GM12864 (cell line): Measurements from ENCODE around the gene TULP3.

ENCODE experiments used
- DNase-seq: peaks from one replicate; pipeline ENCODE4 v3.0.0-alpha.2; 2011; ENCODE audit warnings: low read depth
- H3K4me3 ChIP-seq: 2 replicates; pipeline ENCODE4 v1.5.1; 2011; ENCODE audit warnings: mild to moderate bottlenecking, low read depth, low read length, control low read depth
- TF ChIP-seq, protein P1 (sequence below): IDR thresholded peaks from 2 replicates; pipeline ENCODE4 v1.5.1; 2011; ENCODE audit warnings: low read depth, mild to moderate bottlenecking, moderate library complexity, low read length, control low read depth, inconsistent platforms; ENCODE audit errors: missing control alignments

TULP3 gene

GRCh38 chr12:2941524-2941923 lies 50.8 kb downstream of the TULP3 start:
- no peak for DNase-seq
- no peak overlapping the region for H3K4me3 ChIP-seq
- TF ChIP-seq, protein P1, sequence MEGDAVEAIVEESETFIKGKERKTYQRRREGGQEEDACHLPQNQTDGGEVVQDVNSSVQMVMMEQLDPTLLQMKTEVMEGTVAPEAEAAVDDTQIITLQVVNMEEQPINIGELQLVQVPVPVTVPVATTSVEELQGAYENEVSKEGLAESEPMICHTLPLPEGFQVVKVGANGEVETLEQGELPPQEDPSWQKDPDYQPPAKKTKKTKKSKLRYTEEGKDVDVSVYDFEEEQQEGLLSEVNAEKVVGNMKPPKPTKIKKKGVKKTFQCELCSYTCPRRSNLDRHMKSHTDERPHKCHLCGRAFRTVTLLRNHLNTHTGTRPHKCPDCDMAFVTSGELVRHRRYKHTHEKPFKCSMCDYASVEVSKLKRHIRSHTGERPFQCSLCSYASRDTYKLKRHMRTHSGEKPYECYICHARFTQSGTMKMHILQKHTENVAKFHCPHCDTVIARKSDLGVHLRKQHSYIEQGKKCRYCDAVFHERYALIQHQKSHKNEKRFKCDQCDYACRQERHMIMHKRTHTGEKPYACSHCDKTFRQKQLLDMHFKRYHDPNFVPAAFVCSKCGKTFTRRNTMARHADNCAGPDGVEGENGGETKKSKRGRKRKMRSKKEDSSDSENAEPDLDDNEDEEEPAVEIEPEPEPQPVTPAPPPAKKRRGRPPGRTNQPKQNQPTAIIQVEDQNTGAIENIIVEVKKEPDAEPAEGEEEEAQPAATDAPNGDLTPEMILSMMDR: no peak

GRCh38 chr12:2944401-2945047 lies 53.8 kb downstream of the TULP3 start:
- no peak overlapping the region for H3K4me3 ChIP-seq
- DNase-seq: no peak
- TF ChIP-seq, protein P1: peak; percentile 76

DNA sequence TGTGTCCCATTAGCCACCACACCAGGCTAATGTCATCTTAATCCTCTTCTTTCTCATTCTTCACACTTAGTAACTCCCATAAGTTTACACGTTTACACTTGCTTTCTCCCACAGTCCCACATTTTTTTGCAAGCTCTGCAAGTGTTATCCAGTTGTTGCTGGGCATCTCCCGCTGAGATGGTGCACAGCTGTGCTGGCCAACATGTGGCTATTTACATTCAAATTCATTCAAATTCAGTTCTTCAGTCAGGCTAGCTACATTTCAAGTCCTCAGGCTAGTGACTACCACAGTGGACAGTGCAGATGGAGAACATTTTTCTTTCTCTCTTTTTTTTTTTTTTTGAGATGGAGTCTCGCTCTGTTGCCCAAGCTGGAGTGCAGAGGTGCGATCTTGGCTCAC lies 58.7 kb downstream of the TULP3 start:
- DNase-seq: no peak
- TF ChIP-seq, protein P1: no peak
- no peak overlapping the region for H3K4me3 ChIP-seq

DNA sequence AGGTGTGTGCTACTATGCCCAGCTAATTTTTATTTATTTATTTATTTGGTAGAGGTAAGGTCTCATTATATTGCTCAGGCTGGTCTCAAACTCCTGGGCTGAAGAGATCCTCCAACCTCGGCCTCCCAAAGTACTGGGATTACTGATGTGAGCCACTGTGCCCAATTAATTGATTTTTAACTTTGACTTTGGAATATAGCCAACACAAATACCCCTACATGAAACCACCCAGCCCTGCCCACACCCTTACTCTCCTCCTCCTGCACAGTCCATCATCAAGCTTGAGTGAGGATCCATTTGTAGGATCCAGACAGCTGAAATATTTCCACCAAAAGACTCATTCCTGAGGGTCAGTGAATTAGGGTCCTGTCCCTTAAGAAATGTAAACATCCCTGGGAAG lies 65.2 kb downstream of the TULP3 start:
- TF ChIP-seq, protein P1: no peak
- no peak for DNase-seq
- no peak overlapping the region for H3K4me3 ChIP-seq

DNA sequence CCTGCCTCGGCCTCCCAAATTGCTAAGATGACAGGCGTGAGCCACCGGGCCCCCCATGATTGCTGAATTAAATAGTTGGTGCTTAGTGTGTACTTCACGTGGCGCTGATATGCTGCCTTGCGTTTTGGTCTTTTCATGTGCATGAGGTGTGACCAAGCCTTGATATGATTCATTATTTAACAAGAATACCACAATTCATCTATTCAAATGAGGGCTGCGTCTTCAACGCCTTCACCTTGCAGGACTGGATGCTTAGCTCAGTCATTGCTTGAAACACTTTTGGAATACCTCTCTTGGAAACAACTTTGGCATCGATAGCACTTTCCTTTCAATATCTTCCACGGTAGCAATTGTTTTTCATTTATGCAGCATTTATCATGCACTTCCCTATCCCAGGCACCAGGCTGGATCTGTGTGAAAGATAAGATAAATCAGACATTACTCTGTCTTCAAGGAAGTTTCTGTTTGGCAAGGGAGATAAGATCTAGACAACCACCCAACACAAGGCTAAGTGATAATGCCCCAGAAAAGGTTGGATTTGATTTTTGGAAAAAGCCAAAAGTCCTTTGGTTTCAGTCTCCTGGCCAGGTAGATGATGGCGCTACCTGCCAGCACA lies 67.2 kb downstream of the TULP3 start:
- H3K4me3 ChIP-seq: peak overlapping the region; percentile 63; the same call in 1 of the 2 replicates
- no peak for DNase-seq

GRCh38 chr12:2958432-2959191 lies 67.9 kb downstream of the TULP3 start:
- DNase-seq: no peak

More for the DNA sequence above, 67.2 kb downstream of the TULP3 start:
- TF ChIP-seq, protein P1: no peak

More at GRCh38 chr12:2958432-2959191, 67.9 kb downstream of the TULP3 start:
- TF ChIP-seq, protein P1: no peak
- H3K4me3 ChIP-seq: peak overlapping the region; percentile 63
